GM20431 (cell line): ENCODE results near the gene ELF4.

ENCODE experiments used
- in situ Hi-C: fragments of 300-500 bp; cut with MseI, MboI; formaldehyde crosslinking; loops from one replicate; pipeline ENCODE4 v1.15.0; 2020; ENCODE audit warnings: low sequenced_read_pairs; ENCODE audit not compliant: unreplicated experiment

The ELF4 gene

GRCh38 chrX:130085551-130086446 is 24.5 kb downstream of the ELF4 start:
- in situ Hi-C loops: no loop called here

GRCh38 chrX:130084631-130085237 is 25.6 kb downstream of the ELF4 start:
- in situ Hi-C loops: no loop called here

GRCh38 chrX:130083656-130084382 is 26.5 kb downstream of the ELF4 start:
- in situ Hi-C loops: no loop called here

- in situ Hi-C loops: no loop called here
Observed at GRCh38 chrX:130083107-130083490, 27.2 kb downstream of the ELF4 start.

- in situ Hi-C loops: no loop called here
Observed at GRCh38 chrX:130082244-130083106, 27.8 kb downstream of the ELF4 start.

GRCh38 chrX:130081421-130082045 is 28.8 kb downstream of the ELF4 start:
- in situ Hi-C loops: no loop called here

- in situ Hi-C loops: no loop called here
Observed at GRCh38 chrX:130080791-130081367, 29.4 kb downstream of the ELF4 start.

- in situ Hi-C loops: no loop called here
Observed at GRCh38 chrX:130079824-130080406, 30.4 kb downstream of the ELF4 start.

GRCh38 chrX:130075777-130076176 is 34.5 kb downstream of the ELF4 start:
- in situ Hi-C loops: no loop called here

- in situ Hi-C loops: no loop called here
Observed at GRCh38 chrX:130072345-130072740, 38.0 kb downstream of the ELF4 start.

- in situ Hi-C loops: no loop called here
Observed at GRCh38 chrX:130071611-130072344, 38.5 kb downstream of the ELF4 start.

GRCh38 chrX:130066975-130067615 is 43.2 kb downstream of the ELF4 start:
- in situ Hi-C loops: no loop called here

GRCh38 chrX:130060122-130061069 is 49.9 kb downstream of the ELF4 start:
- in situ Hi-C loops: no loop called here

- in situ Hi-C loops: no loop called here
Observed at GRCh38 chrX:130058652-130059051, 51.6 kb downstream of the ELF4 start.

GRCh38 chrX:130057209-130057608 is 53.1 kb downstream of the ELF4 start:
- in situ Hi-C loops: no loop called here

GRCh38 chrX:130055899-130056298 is 54.4 kb downstream of the ELF4 start:
- in situ Hi-C loops: no loop called here

GRCh38 chrX:130055103-130055502 is 55.2 kb downstream of the ELF4 start:
- in situ Hi-C loops: no loop called here
